ENCODE measurements around the gene ZMYND10. TPM values are rescaled to one million over a fixed set of nuclear protein-coding genes. Genes with fewer than 3 reads are reported as not detected.
A peak's percentile ranks its signal among the peaks of the same experiment; 100 is the strongest.

The ZMYND10 gene
- total and polyA plus RNA-seq, 2 experiments from 2014 or later: 0.29 to 0.31 TPM

DNA sequence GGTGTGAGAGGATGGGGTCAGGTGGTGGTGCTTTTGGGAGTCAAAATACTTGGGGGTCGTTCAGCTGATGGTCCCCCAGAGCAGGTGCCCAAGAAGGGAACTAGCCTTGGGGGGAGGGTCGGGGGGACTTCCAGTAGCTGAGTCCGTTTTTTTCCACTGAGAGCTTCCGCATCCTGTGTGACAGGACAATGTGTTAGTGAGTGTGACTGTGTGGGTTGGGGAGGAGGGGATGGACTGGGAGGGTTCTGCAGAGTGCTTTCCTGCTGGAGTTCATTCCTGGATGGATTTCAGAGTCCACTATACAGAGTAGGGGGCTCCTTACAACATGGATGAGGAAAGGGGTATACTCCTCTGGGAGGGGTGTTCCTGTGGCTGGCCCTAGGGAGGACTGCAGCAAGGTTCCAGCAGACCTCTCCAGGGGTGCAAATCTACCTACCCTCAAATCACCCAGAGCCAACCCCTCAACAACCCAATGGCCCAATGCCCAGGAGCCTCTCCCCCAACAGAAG lies 22.4 kb downstream of the ZMYND10 start:
- ATAC-seq: no peak
- peaks cover 39% of the 10 kb centered on the region for H3K79me2 ChIP-seq (replicated peaks; ENCODE audit: insufficient read depth)

More for the DNA sequence above, 22.4 kb downstream of the ZMYND10 start:
- H3K27ac ChIP-seq (ENCODE audit: low read depth): peak overlapping the region; percentile 88; the same call in 1 of the 2 replicates
- peak overlapping the region; percentile 99 for H3K4me2 ChIP-seq
- peaks cover 21% of the 10 kb centered on the region for H3K4me1 ChIP-seq (ENCODE audit: insufficient read depth)
- TF ChIP-seq, protein P1, sequence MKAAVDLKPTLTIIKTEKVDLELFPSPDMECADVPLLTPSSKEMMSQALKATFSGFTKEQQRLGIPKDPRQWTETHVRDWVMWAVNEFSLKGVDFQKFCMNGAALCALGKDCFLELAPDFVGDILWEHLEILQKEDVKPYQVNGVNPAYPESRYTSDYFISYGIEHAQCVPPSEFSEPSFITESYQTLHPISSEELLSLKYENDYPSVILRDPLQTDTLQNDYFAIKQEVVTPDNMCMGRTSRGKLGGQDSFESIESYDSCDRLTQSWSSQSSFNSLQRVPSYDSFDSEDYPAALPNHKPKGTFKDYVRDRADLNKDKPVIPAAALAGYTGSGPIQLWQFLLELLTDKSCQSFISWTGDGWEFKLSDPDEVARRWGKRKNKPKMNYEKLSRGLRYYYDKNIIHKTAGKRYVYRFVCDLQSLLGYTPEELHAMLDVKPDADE (IDR thresholded peaks at IDR 0.05): no peak
- TF ChIP-seq NANOG (IDR thresholded peaks at IDR 0.05; ENCODE audit: borderline replicate concordance): no peak
- TF ChIP-seq, protein P2, sequence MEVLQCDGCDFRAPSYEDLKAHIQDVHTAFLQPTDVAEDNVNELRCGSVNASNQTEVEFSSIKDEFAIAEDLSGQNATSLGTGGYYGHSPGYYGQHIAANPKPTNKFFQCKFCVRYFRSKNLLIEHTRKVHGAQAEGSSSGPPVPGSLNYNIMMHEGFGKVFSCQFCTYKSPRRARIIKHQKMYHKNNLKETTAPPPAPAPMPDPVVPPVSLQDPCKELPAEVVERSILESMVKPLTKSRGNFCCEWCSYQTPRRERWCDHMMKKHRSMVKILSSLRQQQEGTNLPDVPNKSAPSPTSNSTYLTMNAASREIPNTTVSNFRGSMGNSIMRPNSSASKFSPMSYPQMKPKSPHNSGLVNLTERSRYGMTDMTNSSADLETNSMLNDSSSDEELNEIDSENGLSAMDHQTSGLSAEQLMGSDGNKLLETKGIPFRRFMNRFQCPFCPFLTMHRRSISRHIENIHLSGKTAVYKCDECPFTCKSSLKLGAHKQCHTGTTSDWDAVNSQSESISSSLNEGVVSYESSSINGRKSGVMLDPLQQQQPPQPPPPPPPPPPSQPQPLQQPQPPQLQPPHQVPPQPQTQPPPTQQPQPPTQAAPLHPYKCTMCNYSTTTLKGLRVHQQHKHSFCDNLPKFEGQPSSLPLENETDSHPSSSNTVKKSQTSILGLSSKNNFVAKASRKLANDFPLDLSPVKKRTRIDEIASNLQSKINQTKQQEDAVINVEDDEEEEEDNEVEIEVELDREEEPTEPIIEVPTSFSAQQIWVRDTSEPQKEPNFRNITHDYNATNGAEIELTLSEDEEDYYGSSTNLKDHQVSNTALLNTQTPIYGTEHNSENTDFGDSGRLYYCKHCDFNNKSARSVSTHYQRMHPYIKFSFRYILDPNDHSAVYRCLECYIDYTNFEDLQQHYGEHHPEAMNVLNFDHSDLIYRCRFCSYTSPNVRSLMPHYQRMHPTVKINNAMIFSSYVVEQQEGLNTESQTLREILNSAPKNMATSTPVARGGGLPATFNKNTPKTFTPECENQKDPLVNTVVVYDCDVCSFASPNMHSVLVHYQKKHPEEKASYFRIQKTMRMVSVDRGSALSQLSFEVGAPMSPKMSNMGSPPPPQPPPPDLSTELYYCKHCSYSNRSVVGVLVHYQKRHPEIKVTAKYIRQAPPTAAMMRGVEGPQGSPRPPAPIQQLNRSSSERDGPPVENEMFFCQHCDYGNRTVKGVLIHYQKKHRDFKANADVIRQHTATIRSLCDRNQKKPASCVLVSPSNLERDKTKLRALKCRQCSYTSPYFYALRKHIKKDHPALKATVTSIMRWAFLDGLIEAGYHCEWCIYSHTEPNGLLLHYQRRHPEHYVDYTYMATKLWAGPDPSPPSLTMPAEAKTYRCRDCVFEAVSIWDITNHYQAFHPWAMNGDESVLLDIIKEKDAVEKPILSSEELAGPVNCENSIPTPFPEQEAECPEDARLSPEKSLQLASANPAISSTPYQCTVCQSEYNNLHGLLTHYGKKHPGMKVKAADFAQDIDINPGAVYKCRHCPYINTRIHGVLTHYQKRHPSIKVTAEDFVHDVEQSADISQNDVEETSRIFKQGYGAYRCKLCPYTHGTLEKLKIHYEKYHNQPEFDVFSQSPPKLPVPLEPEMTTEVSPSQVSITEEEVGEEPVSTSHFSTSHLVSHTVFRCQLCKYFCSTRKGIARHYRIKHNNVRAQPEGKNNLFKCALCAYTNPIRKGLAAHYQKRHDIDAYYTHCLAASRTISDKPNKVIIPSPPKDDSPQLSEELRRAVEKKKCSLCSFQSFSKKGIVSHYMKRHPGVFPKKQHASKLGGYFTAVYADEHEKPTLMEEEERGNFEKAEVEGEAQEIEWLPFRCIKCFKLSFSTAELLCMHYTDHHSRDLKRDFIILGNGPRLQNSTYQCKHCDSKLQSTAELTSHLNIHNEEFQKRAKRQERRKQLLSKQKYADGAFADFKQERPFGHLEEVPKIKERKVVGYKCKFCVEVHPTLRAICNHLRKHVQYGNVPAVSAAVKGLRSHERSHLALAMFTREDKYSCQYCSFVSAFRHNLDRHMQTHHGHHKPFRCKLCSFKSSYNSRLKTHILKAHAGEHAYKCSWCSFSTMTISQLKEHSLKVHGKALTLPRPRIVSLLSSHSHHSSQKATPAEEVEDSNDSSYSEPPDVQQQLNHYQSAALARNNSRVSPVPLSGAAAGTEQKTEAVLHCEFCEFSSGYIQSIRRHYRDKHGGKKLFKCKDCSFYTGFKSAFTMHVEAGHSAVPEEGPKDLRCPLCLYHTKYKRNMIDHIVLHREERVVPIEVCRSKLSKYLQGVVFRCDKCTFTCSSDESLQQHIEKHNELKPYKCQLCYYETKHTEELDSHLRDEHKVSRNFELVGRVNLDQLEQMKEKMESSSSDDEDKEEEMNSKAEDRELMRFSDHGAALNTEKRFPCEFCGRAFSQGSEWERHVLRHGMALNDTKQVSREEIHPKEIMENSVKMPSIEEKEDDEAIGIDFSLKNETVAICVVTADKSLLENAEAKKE (CRISPR knock-in tag; IDR thresholded peaks at IDR 0.05): no peak
- TF ChIP-seq STAT1 (IDR thresholded peaks at IDR 0.05; ENCODE audit: unreplicated experiment): no peak
- TF ChIP-seq JUNB (IDR thresholded peaks at IDR 0.05; ENCODE audit: unreplicated experiment): no peak
- H3F3A ChIP-seq (replicated peaks; ENCODE audit: low read depth): peaks cover 23% of the 10 kb centered on the region; the same call in 1 of the 2 replicates
- H3K9me3 Mint-ChIP-seq: no peaks in the 10 kb centered on the region
- peaks cover 46% of the 10 kb centered on the region for H3K4me1 Mint-ChIP-seq
- no peak overlapping the region for H2AFZ ChIP-seq
- peaks cover 8% of the 10 kb centered on the region for H3K36me3 ChIP-seq (ENCODE audit: insufficient read depth)
- H3K4me3 Mint-ChIP-seq: peak overlapping the region; percentile 86
- no peaks in the 10 kb centered on the region for H3K9me2 ChIP-seq (ENCODE audit: insufficient read depth)
- H3K4me3 ChIP-seq: peak overlapping the region; percentile 97
- peak overlapping the region; percentile 59 for H3K27ac Mint-ChIP-seq
- DNase-seq (ENCODE audit: low spot score): no peak
- peaks cover 13% of the 10 kb centered on the region; the same call in 1 of the 2 replicates for H4K20me1 ChIP-seq (replicated peaks; ENCODE audit: insufficient read depth)
- H3K27me3 Mint-ChIP-seq (ENCODE audit: insufficient read depth, low read depth, poor library complexity): peaks cover 14% of the 10 kb centered on the region
- H3K27me3 ChIP-seq (ENCODE audit: insufficient read depth): no peaks in the 10 kb centered on the region
- H3K36me3 Mint-ChIP-seq (ENCODE audit: low read depth): peaks cover 38% of the 10 kb centered on the region

All from GM23338 (cell line).